K562 (cell line): ENCODE measurements around the gene CPA2. TPM values are rescaled to one million over a fixed set of nuclear protein-coding genes. Genes with fewer than 3 reads are reported as not detected.
A peak's percentile ranks its signal among the peaks of the same experiment; 100 is the strongest.

ENCODE experiments used
- ATAC-seq: fragments of 200-7000 bp; cut with Tn5 transposase; 3 replicates; pipeline ENCODE4 v1.9.1; 2020; ENCODE audit warnings: moderate library complexity
- BruUV-seq: library from RNA; stranded (reverse); fragments of 400-500 nt; replicated peaks from 2 replicates; lab custom pipeline; 2021; lab: Mats Ljungman, UMichigan
- CTCF ChIA-PET: fragments of 300-600 bp; formaldehyde crosslinking; extraction: SDS; loops from one replicate; lab custom pipeline; 2021; ENCODE audit warnings: low intra/inter-chr PET ratio; lab: Yijun Ruan, JAX
- POLR2A ChIA-PET: fragments of 300-600, 350-650 bp; sonication (Branson Sonifier 250); formaldehyde crosslinking; extraction: SDS; loops from one replicate; lab custom pipeline; 2021; ENCODE audit warnings: antibody characterized with exemption, inconsistent platforms; lab: Yijun Ruan, JAX
- DNase-seq, 4 experiments: peaks; one replicate each; pipeline versions ENCODE4 v3.0.0 to v3.0.0-alpha.2; 2011 to 2018; ENCODE audit warnings: low spot score in 3 of 4, mixed read lengths in 3 of 4; ENCODE audit errors: extremely low read depth in 1 of 4
- FAIRE-seq: peaks from 2 replicates; lab custom pipeline; 2011; peaks lifted over from hg19 to GRCh38; lab: Jason Lieb, UNC
- H2AFZ ChIP-seq: 2 replicates; pipeline ENCODE4 v1.6.0; 2011; ENCODE audit warnings: low read depth, low read length, control low read depth, inconsistent platforms
- H3K27ac ChIP-seq: fragments of 200-600 bp; 3 replicates; pipeline ENCODE4 v1.8.0; 2011; ENCODE audit warnings: low read depth, mild to moderate bottlenecking, control low read depth, inconsistent platforms, low read length, moderate library complexity, mixed read lengths; ENCODE audit errors: extremely low read depth
- H3K27me3 ChIP-seq, 2 experiments: fragments of 300-600 bp in 1 of 2; 2 replicates in 1 of 2; 3 replicates in 1 of 2; pipeline versions ENCODE4 v1.6.0 to v1.8.0; 2011; ENCODE audit warnings: inconsistent platforms in 2 of 2, low read length in 2 of 2, mild to moderate bottlenecking in 1 of 2, mixed read lengths in 1 of 2, moderate library complexity in 1 of 2; ENCODE audit not compliant: control insufficient read depth in 2 of 2, insufficient read depth in 2 of 2
- H3K36me3 ChIP-seq: fragments of 300-600 bp; 3 replicates; pipeline ENCODE4 v1.8.0; 2011; ENCODE audit warnings: mild to moderate bottlenecking, low read length, inconsistent platforms; ENCODE audit not compliant: control insufficient read depth, insufficient read depth
- H3K4me1 ChIP-seq, 2 experiments: fragments of 200-600 bp in 1 of 2; replicated peaks in 1 of 2; 2 replicates in 1 of 2; 3 replicates in 1 of 2; pipeline versions ENCODE4 v1.5.1 to v1.8.0; 2011; ENCODE audit warnings: inconsistent platforms in 2 of 2, low read length in 2 of 2, mild to moderate bottlenecking in 1 of 2, mixed read lengths in 1 of 2, moderate library complexity in 1 of 2; ENCODE audit not compliant: control insufficient read depth in 2 of 2, insufficient read depth in 2 of 2
- H3K4me2 ChIP-seq: 2 replicates; pipeline ENCODE4 v1.6.1; 2011; ENCODE audit warnings: low read length, control low read depth, inconsistent platforms, mixed read lengths; ENCODE audit not compliant: insufficient read depth
- H3K4me3 ChIP-seq: fragments of 200-600 bp; sonication (generic), shearing (Covaris generic); 2 replicates; pipeline ENCODE4 v1.5.1; 2016; ENCODE audit warnings: control low read depth, inconsistent platforms
- H3K79me2 ChIP-seq: fragments of 200-600 bp; 3 replicates; pipeline ENCODE4 v1.8.0; 2011; ENCODE audit warnings: low read length, inconsistent platforms; ENCODE audit not compliant: control insufficient read depth, insufficient read depth
- H3K9ac ChIP-seq, 2 experiments: 2 replicates each; pipeline versions ENCODE4 v1.6.0 to v1.6.1; 2011; ENCODE audit warnings: low read depth in 2 of 2, low read length in 2 of 2, control low read depth in 1 of 2, inconsistent platforms in 1 of 2, mild to moderate bottlenecking in 1 of 2, mixed read lengths in 1 of 2; ENCODE audit not compliant: insufficient read depth in 1 of 2
- H3K9me1 ChIP-seq: one replicate; pipeline ENCODE4 v1.6.0; 2011; ENCODE audit warnings: inconsistent platforms, mild to moderate bottlenecking, low read length, moderate library complexity; ENCODE audit not compliant: control insufficient read depth, insufficient read depth
- H3K9me3 ChIP-seq: replicated peaks from 2 replicates; pipeline ENCODE4 v1.5.1; 2011; ENCODE audit warnings: low read depth, low read length, inconsistent platforms; ENCODE audit not compliant: control insufficient read depth, insufficient read depth
- H4K20me1 ChIP-seq: replicated peaks from 2 replicates; pipeline ENCODE4 v1.6.1; 2011; ENCODE audit warnings: low read length, inconsistent platforms, mixed read lengths; ENCODE audit not compliant: control insufficient read depth, insufficient read depth
- CEBPG ChIP-seq, 3 experiments: fragments of 200-800 bp in 1 of 3; sonication (Bioruptor generic) in 1 of 3; sonication (generic) in 1 of 3; formaldehyde crosslinking in 1 of 3; IDR thresholded peaks in 2 of 3; conservative IDR thresholded peaks in 1 of 3; 2 replicates each; pipeline versions ENCODE4 v1.6.1 to v1.8.0; 2016 to 2022; ENCODE audit warnings: missing compliant biosample characterization in 2 of 3, missing genetic modification characterization in 2 of 3, mild to moderate bottlenecking in 1 of 3, missing genetic modification reagents in 1 of 3
- NR2C1 ChIP-seq, 2 experiments: fragments of 450-650 bp; IDR thresholded peaks; 2 replicates each; pipeline ENCODE4 v1.6.1; 2017; ENCODE audit warnings: mild to moderate bottlenecking in 2 of 2, antibody characterized with exemption in 1 of 2, inconsistent platforms in 1 of 2, missing compliant biosample characterization in 1 of 2, missing genetic modification characterization in 1 of 2
- TAF7 ChIP-seq: fragments of 450-650 bp; IDR thresholded peaks from 2 replicates; pipeline ENCODE4 v1.6.1; 2016; ENCODE audit warnings: missing genetic modification characterization, missing compliant biosample characterization
- YY1 ChIP-seq, 3 experiments: IDR thresholded peaks; 2 replicates each; pipeline ENCODE4 v1.6.1; 2011; ENCODE audit warnings: low read length in 2 of 3, mild to moderate bottlenecking in 2 of 3, moderate library complexity in 2 of 3, borderline replicate concordance in 1 of 3, control low read depth in 1 of 3, low read depth in 1 of 3; ENCODE audit not compliant: insufficient read depth in 3 of 3, insufficient replicate concordance in 2 of 3, control insufficient read depth in 1 of 3, insufficient read length in 1 of 3; ENCODE audit errors: extremely low read depth in 1 of 3
- ZBTB17 ChIP-seq: fragments of 450-650 bp; formaldehyde crosslinking; IDR thresholded peaks from 2 replicates; pipeline ENCODE4 v1.4.0; 2020; ENCODE audit warnings: mild to moderate bottlenecking
- ZNF316 ChIP-seq: fragments of 450-650 bp; IDR thresholded peaks from 2 replicates; pipeline ENCODE4 v1.6.1; 2016
- ZNF583 ChIP-seq: fragments of 250-450 bp; sonication (Bioruptor Pico); IDR thresholded peaks from 2 replicates; pipeline ENCODE4 v1.4.0; 2020
- ZNF584 ChIP-seq: fragments of 200-800 bp; sonication (Bioruptor generic); IDR thresholded peaks from 2 replicates; pipeline ENCODE4 v1.6.1; 2016; ENCODE audit warnings: low read depth, mild to moderate bottlenecking, missing genetic modification characterization, missing compliant biosample characterization
- ZNF668 ChIP-seq: fragments of 250-450 bp; sonication (Bioruptor Pico); IDR thresholded peaks from 2 replicates; pipeline ENCODE4 v1.8.0; 2022; ENCODE audit warnings: mild to moderate bottlenecking, inconsistent platforms
- ZNF77 ChIP-seq: fragments of 250-450 bp; sonication (Bioruptor Pico); IDR thresholded peaks from 2 replicates; pipeline ENCODE4 v1.5.0; 2020
- WGBS: fragments of 100-300 bp; shearing (Covaris generic); methylation state at CpG from one replicate; pipeline ENCODE4 v1.1.6; 2016; ENCODE audit warnings: low coverage, mixed read lengths; ENCODE audit not compliant: insufficient coverage; ENCODE audit errors: missing lambda C conversion rate; 5-methylcytosine and 5-hydroxymethylcytosine counted together
- in situ Hi-C: fragments of 300-500 bp; cut with MboI; formaldehyde crosslinking; loops from 4 replicates; pipeline ENCODE4 v1.15.0; 2018; ENCODE audit warnings: inconsistent platforms, mixed read lengths
- intact Hi-C: fragments of 100-400 bp; cut with micrococcal nuclease; formaldehyde crosslinking; loops from 2 replicates; pipeline ENCODE4 v1.14.2; 2022
- polyA plus RNA-seq, 8 experiments: library from polyadenylated mRNA; depleted of rRNA in 4 of 8; stranded (reverse) in 5 of 8; unstranded in 3 of 8; fragments of >200 nt; fragmentation: Nextera tagmentation in 2 of 8; fragmentation: Illumina TruSeq in 1 of 8; extraction: Ambion mirVana in 2 of 8; extraction: Trizol in 1 of 8; gene quantifications; 2 replicates each; pipeline versions ENCODE4 v1.2.1 to v1.2.3, GENCODE V29; 2011 to 2014; ENCODE audit warnings: inconsistent platforms in 1 of 8, missing spikeins in 1 of 8
- total RNA-seq, 7 experiments: library from RNA; depleted of rRNA in 6 of 7; stranded (reverse); fragments of >200 nt in 6 of 7; fragmentation: Illumina TruSeq in 2 of 7; extraction: Trizol in 2 of 7; gene quantifications; 2 replicates each; pipeline versions ENCODE4 v1.2.1 to v1.2.3, GENCODE V29; 2011 to 2021; ENCODE audit warnings: low replicate concordance in 1 of 7
- TF ChIP-seq, protein P1 (sequence below), 2 experiments: IDR thresholded peaks; 2 replicates each; pipeline ENCODE4 v1.6.1; 2012; ENCODE audit warnings: improper control_type of control experiment in 2 of 2, low read depth in 2 of 2, low read length in 2 of 2, borderline replicate concordance in 1 of 2
- TF ChIP-seq, protein P2 (sequence below): fragments of 450-650 bp; conservative IDR thresholded peaks from 2 replicates; pipeline ENCODE4 v1.6.1; 2016; ENCODE audit warnings: missing genetic modification characterization, low read depth, mild to moderate bottlenecking, control low read depth, missing compliant biosample characterization
- TF ChIP-seq, protein P3 (sequence below), 2 experiments: fragments of 250-450 bp in 1 of 2; fragments of 450-650 bp in 1 of 2; sonication (Bioruptor Pico) in 1 of 2; IDR thresholded peaks; 2 replicates each; pipeline versions ENCODE4 v1.6.1 to v1.8.0; 2016 to 2021; ENCODE audit warnings: mild to moderate bottlenecking in 2 of 2, moderate library complexity in 2 of 2, missing compliant biosample characterization in 1 of 2, missing genetic modification characterization in 1 of 2
- TF ChIP-seq, protein P4 (sequence below): fragments of 250-450 bp; sonication (Bioruptor Pico); IDR thresholded peaks from 2 replicates; pipeline ENCODE4 v1.8.0; 2021; ENCODE audit warnings: mild to moderate bottlenecking, moderate library complexity

The CPA2 gene
- total and polyA plus RNA-seq, 9 of the 15 experiments (the other 6 are each of a cell fraction or from before 2014, with no cell fraction given) = 0.04 to 0.84 (median 0.09) TPM; not detected in 4

DNA sequence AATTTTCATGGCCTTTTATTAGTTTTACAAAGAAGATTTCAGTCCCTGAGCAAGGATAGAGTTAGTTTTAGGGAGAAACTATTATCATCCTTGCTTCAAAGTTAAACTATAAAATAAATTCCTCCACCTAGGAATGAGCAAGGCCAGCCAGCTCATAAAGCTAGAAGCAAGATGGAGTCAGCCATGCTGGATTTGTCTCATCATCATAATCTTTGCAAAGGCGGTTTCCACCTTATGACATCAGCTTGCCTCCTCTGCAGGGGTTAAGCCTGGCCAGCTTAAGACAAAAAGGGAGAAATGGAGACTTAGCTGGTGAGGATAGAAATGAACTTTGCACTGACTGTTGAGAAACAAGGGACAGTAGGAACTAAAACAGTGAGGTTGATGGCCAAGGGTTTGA is 40.3 kb upstream of the CPA2 start:
- Histone ChIP-seq H2AFZ (peak overlapping the region; percentile 43), H3K79me2 (no peaks in the 10 kb centered on the region), H3K9ac (no peak overlapping the region), H3K27ac (no peak overlapping the region; the same call in 2 of the 3 replicates), H4K20me1 (no peaks in the 10 kb centered on the region), H3K9me3 (no peaks in the 10 kb centered on the region; the same call in 1 of the 2 replicates), H3K27me3 (no peaks in the 10 kb centered on the region), H3K9me1 (no peaks in the 10 kb centered on the region), H3K4me3 (no peak overlapping the region), H3K36me3 (no peaks in the 10 kb centered on the region), H3K4me2 (no peak overlapping the region), H3K4me1 (peaks cover 7 to 9% of the 10 kb centered on the region in 2 experiments)
- ATAC-seq (peak; percentile 59), DNase-seq (no peak), FAIRE-seq (no peak)
- in situ Hi-C loops = no loop called here
- ChIA-PET POLR2A (no interaction called here), CTCF (interaction anchor here (0.6 kb wide), 1 partner anchor 160 kb away, joined by 3 read pairs; no protein-coding TSS in a partner anchor)
- 67% methylated on average over 1 of the region's 1 CpG for WGBS
- BruUV-seq = no TSS peak
- intact Hi-C loops = no loop called here
- TF ChIP-seq NR2C1 (IDR thresholded peaks at IDR 0.05) (no peak), NR2C1 (tag; IDR thresholded peaks at IDR 0.05) (peak; percentile 67; the same call in 1 of the 2 replicates), TAF7 (tag) (no peak), ZNF584 (CRISPR knock-in tag) (0 out of 2 replicates have a peak, but pooled peaks have one; percentile 52), CEBPG (CRISPR knock-in tag; IDR thresholded peaks at IDR 0.05) (peak; percentile 76), CEBPG (tag; conservative IDR thresholded peaks at IDR 0.05 in 1 of 2, IDR thresholded peaks at IDR 0.05 in 1 of 2) (no peak), ZNF583 (CRISPR knock-in tag) (no peak), ZBTB17 (CRISPR knock-in tag) (no peak), ZNF668 (CRISPR knock-in tag) (peak; percentile 64; the same call in 1 of the 2 replicates), YY1 (IDR thresholded peaks at IDR 0.05; ENCODE audit: borderline replicate concordance in 1 of 3, control insufficient read depth in 1 of 3, extremely low read depth in 1 of 3, insufficient read depth in 3 of 3, insufficient read length in 1 of 3, insufficient replicate concordance in 2 of 3, low read depth in 1 of 3, low read length in 2 of 3) (peak in 1 of 3 experiments; percentile 34), ZNF77 (CRISPR knock-in tag) (no peak), ZNF316 (peak; percentile 89)
- TF ChIP-seq, protein P1, sequence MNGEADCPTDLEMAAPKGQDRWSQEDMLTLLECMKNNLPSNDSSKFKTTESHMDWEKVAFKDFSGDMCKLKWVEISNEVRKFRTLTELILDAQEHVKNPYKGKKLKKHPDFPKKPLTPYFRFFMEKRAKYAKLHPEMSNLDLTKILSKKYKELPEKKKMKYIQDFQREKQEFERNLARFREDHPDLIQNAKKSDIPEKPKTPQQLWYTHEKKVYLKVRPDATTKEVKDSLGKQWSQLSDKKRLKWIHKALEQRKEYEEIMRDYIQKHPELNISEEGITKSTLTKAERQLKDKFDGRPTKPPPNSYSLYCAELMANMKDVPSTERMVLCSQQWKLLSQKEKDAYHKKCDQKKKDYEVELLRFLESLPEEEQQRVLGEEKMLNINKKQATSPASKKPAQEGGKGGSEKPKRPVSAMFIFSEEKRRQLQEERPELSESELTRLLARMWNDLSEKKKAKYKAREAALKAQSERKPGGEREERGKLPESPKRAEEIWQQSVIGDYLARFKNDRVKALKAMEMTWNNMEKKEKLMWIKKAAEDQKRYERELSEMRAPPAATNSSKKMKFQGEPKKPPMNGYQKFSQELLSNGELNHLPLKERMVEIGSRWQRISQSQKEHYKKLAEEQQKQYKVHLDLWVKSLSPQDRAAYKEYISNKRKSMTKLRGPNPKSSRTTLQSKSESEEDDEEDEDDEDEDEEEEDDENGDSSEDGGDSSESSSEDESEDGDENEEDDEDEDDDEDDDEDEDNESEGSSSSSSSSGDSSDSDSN (IDR thresholded peaks at IDR 0.05; ENCODE audit: borderline replicate concordance in 1 of 2, low read depth in 2 of 2, low read length in 2 of 2) = no peak
- TF ChIP-seq, protein P2, sequence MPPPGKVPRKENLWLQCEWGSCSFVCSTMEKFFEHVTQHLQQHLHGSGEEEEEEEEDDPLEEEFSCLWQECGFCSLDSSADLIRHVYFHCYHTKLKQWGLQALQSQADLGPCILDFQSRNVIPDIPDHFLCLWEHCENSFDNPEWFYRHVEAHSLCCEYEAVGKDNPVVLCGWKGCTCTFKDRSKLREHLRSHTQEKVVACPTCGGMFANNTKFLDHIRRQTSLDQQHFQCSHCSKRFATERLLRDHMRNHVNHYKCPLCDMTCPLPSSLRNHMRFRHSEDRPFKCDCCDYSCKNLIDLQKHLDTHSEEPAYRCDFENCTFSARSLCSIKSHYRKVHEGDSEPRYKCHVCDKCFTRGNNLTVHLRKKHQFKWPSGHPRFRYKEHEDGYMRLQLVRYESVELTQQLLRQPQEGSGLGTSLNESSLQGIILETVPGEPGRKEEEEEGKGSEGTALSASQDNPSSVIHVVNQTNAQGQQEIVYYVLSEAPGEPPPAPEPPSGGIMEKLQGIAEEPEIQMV (tag) = no peak
- TF ChIP-seq, protein P3, sequence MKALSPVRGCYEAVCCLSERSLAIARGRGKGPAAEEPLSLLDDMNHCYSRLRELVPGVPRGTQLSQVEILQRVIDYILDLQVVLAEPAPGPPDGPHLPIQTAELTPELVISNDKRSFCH (CRISPR knock-in tag; IDR thresholded peaks at IDR 0.05) = no peak
- TF ChIP-seq, protein P3 (tag; IDR thresholded peaks at IDR 0.05) = 0 out of 2 replicates have a peak, but pooled peaks have one; percentile 37
- TF ChIP-seq, protein P4, sequence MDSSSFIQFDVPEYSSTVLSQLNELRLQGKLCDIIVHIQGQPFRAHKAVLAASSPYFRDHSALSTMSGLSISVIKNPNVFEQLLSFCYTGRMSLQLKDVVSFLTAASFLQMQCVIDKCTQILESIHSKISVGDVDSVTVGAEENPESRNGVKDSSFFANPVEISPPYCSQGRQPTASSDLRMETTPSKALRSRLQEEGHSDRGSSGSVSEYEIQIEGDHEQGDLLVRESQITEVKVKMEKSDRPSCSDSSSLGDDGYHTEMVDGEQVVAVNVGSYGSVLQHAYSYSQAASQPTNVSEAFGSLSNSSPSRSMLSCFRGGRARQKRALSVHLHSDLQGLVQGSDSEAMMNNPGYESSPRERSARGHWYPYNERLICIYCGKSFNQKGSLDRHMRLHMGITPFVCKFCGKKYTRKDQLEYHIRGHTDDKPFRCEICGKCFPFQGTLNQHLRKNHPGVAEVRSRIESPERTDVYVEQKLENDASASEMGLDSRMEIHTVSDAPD (CRISPR knock-in tag) = peak; percentile 55; the same call in 1 of the 2 replicates
